Vagina (tissue), 2 donors: ENCODE data around the gene MEX3C.

Experiments used
- CTCF ChIP-seq, 3 experiments: fragments of 450-650 bp in 2 of 3; fragments of 200-600 bp in 1 of 3; sonication (generic) in 1 of 3; IDR thresholded peaks; one replicate each; pipeline ENCODE4 v1.5.1; 2017 to 2019; ENCODE audit warnings: antibody characterized with exemption in 3 of 3, mild to moderate bottlenecking in 2 of 3, moderate library complexity in 2 of 3
- POLR2A ChIP-seq, 2 donors: fragments of 450-650 bp; IDR thresholded peaks; one replicate each; pipeline ENCODE4 v1.6.1; 2017; ENCODE audit warnings: antibody characterized with exemption in 2 of 2, mild to moderate bottlenecking in 2 of 2, moderate library complexity in 2 of 2
- POLR2AphosphoS5 ChIP-seq, 2 donors: sonication (generic); formaldehyde crosslinking; IDR thresholded peaks; one replicate each; pipeline ENCODE4 v1.9.0; 2017; ENCODE audit warnings: antibody characterized with exemption in 2 of 2, mild to moderate bottlenecking in 2 of 2, low read depth in 1 of 2; ENCODE audit not compliant: insufficient read depth in 1 of 2

- no peak for TF ChIP-seq CTCF (IDR thresholded peaks at IDR 0.05)
- TF ChIP-seq POLR2AphosphoS5 (IDR thresholded peaks at IDR 0.05; ENCODE audit: insufficient read depth in 1 of 2, low read depth in 1 of 2), result no peak
- no peak for TF ChIP-seq POLR2A (IDR thresholded peaks at IDR 0.05)
These were observed 47.3 kb downstream of the MEX3C start for GRCh38 chr18:51150113-51150700.
